ENCODE data around the gene RGS10.
"Not testable (repeated sequence)": the region's sequence is repeated elsewhere in the genome, so short reads cannot be mapped to it uniquely, and the experiment has no call there.

The RGS10 gene

DNA sequence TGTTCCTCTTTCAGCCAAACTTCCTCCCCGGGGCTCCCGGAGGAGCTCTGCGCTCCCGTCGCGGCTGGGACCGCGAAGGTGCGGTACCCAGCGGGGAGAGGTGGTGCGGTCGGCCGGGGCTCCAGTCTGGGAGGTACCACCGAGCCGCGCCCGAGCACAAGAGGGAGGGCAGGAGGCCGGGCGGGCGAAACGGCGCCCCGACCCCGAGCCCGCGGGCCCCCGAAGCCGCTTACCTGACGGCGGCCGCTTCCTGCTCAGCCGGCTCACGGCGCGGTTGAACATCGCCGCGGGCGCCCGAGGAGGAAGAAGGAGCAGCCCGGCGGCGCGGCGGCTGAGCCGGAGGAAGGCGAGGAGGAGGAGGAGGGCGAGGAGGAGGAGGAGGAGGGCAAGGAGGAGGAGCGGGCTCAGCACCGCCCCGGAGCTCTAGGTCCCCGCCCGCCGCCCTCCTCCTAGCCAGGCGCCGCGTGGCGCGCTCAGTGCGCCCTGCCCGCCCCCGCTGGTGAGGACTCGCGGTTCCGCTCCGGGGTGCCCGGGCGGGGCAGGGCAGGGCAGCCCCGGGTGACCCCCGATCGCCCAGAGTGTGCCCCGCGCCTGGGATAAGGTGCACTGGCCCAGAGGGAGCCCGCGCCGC, at the start of gene RGS10:
RGS10 (minus strand) TSS at position 363 of the 631 bp plus-strand sequence; CDS start at position 282, 81 bp downstream.
- DNase-seq = peak; percentile 18

DNA sequence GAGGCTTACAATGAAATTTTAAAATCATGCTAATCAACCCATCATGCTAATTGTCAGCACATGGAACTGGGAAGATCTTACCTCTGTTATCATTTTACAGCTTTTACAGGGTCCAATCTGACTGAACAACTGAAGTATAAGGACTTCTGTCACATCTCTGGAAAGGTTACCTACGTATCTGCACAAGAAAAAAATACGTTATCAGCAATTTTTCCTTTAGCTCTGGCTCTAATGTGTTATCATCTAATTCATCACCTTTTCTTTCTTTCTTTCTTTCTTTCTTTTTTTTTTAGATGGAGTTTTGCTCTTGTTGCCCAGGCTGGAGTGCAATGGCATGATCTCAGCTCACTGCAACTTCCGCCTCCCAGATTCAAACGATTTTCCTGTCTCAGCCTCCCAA, 45.6 kb upstream of the RGS10 start:
- DNase-seq = no peak

- DNase-seq = no peak
Observed at GRCh38 chr10:119578355-119578754, 35.8 kb upstream of the RGS10 start.

DNA sequence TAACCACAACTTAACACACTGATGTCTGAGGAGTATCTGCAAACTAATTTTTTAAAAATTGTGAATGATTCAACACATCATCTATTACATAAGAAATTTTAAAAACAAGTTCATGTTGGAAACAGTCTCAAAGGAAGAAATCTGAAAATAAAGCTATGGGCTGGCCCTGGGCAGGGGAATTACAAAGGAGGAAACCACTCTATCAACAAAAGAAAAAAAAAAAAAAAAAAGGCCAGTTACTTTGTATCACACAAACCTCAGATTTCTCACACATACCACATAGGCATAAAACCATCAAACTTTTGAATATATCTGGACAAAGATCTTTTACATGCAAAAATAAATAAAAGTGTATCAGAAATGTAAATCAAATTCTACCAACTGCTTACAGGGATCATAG, 33.5 kb upstream of the RGS10 start:
- DNase-seq = no peak

DNA sequence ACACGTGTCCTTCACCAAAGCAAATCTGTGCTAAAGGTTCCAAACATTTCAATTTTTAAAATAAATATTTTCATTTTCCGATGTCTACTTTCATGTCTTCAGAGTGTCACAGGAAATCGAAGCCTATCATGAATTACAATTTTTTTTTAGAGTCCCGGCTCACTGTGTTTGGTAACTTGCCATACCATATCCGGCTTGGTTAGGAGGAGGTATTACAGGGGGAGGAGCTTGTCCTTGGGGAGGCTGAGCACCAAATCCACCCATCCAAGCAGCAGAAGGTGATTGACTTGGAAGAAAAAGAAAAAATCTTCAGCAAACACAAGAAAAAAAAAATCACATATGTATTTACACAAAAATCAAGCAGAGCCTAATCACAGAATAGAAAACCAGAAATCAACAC, 33.0 kb upstream of the RGS10 start:
- DNase-seq = no peak

GRCh38 chr10:119567978-119568377, 25.5 kb upstream of the RGS10 start:
- no peak for DNase-seq

GRCh38 chr10:119562097-119562496, 19.6 kb upstream of the RGS10 start:
- DNase-seq = no peak

DNA sequence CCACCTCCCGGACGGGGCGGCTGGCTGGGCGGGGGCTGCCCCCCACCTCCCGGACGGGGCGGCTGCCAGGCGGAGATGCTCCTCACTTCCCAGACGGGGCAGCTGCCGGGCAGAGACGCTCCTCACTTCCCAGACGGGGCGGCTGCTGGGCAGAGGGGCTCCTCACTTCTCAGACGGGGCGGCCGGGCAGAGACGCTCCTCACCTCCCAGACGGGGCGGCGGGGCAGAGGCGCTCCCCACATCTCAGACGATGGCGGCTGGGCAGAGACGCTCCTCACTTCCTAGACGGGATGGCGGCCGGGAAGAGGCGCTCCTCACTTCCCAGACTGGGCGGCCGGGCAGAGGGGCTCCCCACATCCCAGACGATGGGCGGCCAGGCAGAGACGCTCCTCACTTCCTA, 17.0 kb upstream of the RGS10 start:
- DNase-seq = not testable (repeated sequence)

GRCh38 chr10:119556081-119556480, 13.6 kb upstream of the RGS10 start:
- DNase-seq = not testable (repeated sequence)

- DNase-seq = no peak
Observed at GRCh38 chr10:119555178-119555784, 12.8 kb upstream of the RGS10 start.

DNA sequence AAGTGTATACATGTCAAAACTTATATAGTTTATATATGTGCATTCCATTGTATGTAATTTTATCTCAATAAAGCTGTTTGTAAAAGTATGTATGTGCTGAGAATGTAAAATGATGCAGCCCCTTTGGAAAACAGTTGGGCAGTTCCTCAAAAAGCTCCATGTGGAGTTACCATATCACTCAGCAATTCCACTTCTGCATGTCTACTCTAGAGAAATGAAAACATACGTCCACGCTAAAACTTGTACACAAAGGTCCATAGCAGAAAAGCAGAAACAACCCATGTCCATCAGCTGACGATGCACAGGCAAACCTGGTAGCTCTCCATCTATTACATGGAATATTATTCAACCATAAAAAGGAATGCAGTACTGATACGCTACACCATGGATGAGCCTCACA, 8.3 kb upstream of the RGS10 start:
- no peak for DNase-seq

GRCh38 chr10:119549247-119549999, 6.9 kb upstream of the RGS10 start:
- DNase-seq = no peak

DNA sequence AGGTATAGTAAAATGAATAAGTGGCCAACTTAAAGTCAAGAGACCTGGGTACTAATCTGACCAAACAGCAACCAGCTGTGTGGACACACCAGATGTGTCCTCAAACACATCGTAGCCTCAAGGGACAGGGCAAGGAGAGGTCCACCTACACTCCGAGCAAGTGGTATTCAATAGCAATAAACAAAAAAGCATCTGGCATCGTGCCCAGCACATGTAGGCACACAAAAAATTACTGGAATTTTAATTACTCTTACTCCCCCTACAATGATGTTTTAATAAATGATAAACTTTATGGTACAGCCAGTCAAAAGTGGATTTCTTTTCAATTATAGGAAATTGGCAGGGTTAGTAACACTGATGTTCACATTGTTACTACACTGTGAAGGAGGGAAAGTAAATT, 3.5 kb upstream of the RGS10 start:
- DNase-seq = no peak

- DNase-seq = no peak
Observed at GRCh38 chr10:119545310-119545709, 2.8 kb upstream of the RGS10 start.

DNA sequence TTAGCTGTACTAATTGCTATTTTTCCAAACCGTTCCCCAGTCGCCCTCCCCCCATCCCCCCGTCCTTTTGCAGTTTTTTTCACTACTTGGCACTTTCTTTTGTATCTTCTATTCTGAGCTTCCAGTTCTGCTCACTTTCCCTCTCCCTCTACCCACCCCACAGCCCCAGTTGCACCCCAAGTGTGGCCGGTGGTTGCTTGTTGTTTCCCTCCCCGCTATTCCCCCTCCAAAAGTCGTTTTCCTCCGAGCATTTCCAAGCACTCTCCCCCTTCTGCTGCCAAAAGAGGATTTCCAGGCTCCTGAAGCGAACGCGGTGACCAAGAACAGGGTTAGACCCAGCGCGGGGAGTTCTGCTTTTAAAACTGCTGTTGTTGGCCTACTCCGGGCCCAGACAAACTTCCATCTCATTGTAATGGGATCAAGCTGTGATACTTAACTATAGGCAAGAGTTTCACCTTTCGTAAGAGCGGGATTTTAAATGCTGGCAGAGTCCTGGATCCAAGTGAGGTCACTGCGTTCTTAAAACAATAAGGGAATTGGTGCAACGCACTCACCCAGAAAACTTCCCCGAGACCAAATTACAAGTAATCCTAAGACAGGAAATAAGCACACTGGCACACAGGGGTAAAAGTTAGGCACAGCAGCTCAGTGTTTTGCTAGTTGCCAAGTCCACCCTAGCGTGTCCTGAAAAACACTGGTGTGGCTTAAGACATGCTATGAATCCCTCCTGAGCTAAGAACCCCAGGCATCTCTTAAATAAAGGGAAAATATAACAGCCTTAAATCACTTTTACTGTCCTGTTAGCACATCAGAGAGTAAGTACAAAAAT, 1.5 kb upstream of the RGS10 start:
- no peak for DNase-seq

- DNase-seq = peak; percentile 32
Observed at GRCh38 chr10:119542988-119543813, 682 bp upstream of the RGS10 start.

DNA sequence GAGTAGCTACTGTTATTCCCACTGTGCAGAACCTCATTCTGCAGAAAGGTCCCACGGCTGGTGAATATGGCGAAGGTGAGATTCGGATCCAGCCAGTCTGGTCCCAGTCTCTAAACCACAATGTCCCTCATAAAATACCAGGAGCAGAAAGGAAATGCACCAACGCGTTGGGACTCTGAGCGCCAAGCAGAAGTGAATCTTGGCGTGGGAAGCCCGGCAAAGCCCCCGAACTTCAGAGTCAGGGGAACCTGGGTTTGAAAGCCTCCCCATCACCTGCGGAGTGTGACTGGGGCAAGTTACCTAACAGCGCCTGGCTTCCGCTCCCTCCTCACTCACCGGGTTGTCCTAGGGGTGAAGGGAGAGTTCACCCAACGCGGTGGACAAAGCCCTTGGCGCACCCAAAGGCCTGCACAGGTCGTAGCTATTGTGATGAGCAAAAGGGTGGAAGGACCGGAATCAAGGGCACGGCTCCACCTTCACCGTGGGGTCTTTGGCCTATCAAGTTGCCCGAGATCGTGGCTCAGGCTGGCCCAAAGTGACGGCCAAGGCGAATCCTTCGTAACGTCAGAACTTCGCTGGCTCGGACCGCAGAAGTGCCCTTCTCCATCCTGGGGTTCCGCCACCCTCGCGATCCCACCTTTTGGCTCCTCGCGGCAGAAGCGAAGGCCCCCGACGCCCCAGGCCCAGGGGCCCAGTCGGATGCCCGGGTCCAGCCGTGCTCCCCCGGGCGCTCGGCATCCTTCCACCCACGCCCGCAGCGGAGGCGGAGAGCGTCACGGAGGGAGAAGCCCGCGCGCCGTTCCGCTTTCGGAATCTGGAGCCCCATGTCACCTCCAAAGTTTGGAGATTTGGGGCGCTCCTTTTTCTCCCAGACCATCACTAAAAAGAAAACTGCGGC, 811 bp downstream of the RGS10 start:
- DNase-seq = no peak

GRCh38 chr10:119541046-119541445, 1.5 kb downstream of the RGS10 start:
- no peak for DNase-seq

DNA sequence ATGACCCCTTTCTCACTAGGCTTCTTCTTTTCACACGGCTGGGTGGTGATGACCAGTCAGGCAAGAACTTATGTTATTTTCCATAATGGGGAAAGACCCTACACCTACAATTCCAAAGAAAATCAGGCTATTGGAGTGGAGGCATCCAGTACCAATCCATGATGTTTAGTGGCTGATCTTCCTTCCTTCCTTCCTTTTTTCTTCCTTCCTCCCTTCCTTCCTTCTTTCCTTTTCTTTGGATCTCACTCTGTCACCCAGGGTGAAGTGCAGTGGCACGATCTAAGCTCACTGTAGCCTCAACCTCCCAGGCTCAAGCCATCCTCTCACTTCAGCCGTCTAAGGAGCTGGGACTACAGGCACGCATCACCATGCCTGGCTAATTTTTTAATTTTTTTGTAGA, 2.5 kb downstream of the RGS10 start:
- DNase-seq = no peak

- no peak for DNase-seq
Observed at GRCh38 chr10:119539359-119539825, 3.1 kb downstream of the RGS10 start.

Measured in NCI-H526 treated with DMSO at 0.1 percent for 48 hours (cell line).